ENCODE measurements around the gene LSM3. TPM values are rescaled to one million over a fixed set of nuclear protein-coding genes. Genes with fewer than 3 reads are reported as not detected.

LSM3 gene
- total and polyA plus RNA-seq, 2 of the 4 experiments (the other 2 are of a cell fraction), result 3.4 to 11.5 TPM

DNA sequence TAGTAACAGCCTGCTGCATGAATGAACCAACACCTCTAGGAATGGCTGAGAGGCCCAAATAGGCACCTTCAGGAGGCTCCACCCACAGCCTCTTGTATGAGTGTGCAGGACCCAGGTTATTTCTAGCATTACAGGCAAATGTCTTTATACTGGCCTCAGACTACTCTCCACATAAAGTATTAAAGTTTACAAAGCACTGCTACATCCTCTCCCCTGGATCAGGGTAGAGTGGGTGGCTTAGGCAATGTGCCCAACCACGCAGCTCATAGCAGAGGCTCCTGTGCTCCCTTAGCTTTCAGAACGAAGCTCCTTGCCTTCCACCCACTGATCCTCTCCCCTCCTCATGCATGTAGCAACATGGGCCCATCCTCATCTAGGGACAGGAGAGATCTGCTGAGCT lies 37.5 kb upstream of the LSM3 start:
- in situ Hi-C loops (cut with MboI; ENCODE audit: low sequenced_read_pairs) (loop anchor here (25.0 kb wide), 1 partner anchor 104 kb away; no protein-coding TSS in a partner anchor), intact Hi-C loops (cut with micrococcal nuclease) (no loop called here), dilution Hi-C loops (cut with HindIII; ENCODE audit: low sequenced_read_pairs, unreplicated experiment) (no loop called here)
- H3K9me1 ChIP-seq (ENCODE audit: insufficient read depth, low read length), result peaks cover 25% of the 10 kb centered on the region; the same call in 1 of the 2 replicates
- H3K23ac ChIP-seq (ENCODE audit: low read depth, low read length), result no peak overlapping the region
- no peak overlapping the region; the same call in 1 of the 2 replicates for H3K4ac ChIP-seq (ENCODE audit: low read depth, low read length)
- H2BK120ac ChIP-seq (ENCODE audit: low read depth, low read length), result no peak overlapping the region
- no peak overlapping the region for H4K8ac ChIP-seq (ENCODE audit: low read depth in 2 of 2, low read length in 2 of 2)
- TF ChIP-seq FOS (IDR thresholded peaks at IDR 0.05; ENCODE audit: low read depth, low read length) (no peak), CEBPB (IDR thresholded peaks at IDR 0.05; ENCODE audit: low read depth, low read length) (no peak), MAZ (IDR thresholded peaks at IDR 0.05; ENCODE audit: borderline replicate concordance, low read depth, low read length) (no peak), RAD21 (IDR thresholded peaks at IDR 0.05; ENCODE audit: low read length) (no peak)
- TF ChIP-seq, protein P1, sequence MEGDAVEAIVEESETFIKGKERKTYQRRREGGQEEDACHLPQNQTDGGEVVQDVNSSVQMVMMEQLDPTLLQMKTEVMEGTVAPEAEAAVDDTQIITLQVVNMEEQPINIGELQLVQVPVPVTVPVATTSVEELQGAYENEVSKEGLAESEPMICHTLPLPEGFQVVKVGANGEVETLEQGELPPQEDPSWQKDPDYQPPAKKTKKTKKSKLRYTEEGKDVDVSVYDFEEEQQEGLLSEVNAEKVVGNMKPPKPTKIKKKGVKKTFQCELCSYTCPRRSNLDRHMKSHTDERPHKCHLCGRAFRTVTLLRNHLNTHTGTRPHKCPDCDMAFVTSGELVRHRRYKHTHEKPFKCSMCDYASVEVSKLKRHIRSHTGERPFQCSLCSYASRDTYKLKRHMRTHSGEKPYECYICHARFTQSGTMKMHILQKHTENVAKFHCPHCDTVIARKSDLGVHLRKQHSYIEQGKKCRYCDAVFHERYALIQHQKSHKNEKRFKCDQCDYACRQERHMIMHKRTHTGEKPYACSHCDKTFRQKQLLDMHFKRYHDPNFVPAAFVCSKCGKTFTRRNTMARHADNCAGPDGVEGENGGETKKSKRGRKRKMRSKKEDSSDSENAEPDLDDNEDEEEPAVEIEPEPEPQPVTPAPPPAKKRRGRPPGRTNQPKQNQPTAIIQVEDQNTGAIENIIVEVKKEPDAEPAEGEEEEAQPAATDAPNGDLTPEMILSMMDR (conservative IDR thresholded peaks at IDR 0.05; ENCODE audit: low read depth, low read length), result no peak
- ATAC-seq (ENCODE audit: low read depth) (peak; percentile 3; the same call in 1 of the 2 replicates), DNase-seq (peak; percentile 50)
- peaks cover 26% of the 10 kb centered on the region for H3K4me1 ChIP-seq (ENCODE audit: control insufficient read depth, insufficient read depth, low read length)
- H3K56ac ChIP-seq (ENCODE audit: extremely low read depth, insufficient read depth, low read length), result no peak overlapping the region
- no peak overlapping the region for H3K18ac ChIP-seq (ENCODE audit: low read depth, low read length)
- H3K36me3 ChIP-seq (ENCODE audit: control insufficient read depth, insufficient read depth, low read length), result peaks cover 56% of the 10 kb centered on the region
- H4K91ac ChIP-seq (ENCODE audit: insufficient read depth, low read depth, low read length), result no peak overlapping the region
- peaks cover 7% of the 10 kb centered on the region for H4K20me1 ChIP-seq (ENCODE audit: insufficient read depth, low read length)
- WGBS, 2 experiments (ENCODE audit: extremely low coverage in 2 of 2, insufficient read length in 1 of 2), result no CpG with 5 or more reads among the region's 2 CpGs
- peaks cover 2 to 16% of the 10 kb centered on the region in 2 experiments; a peak in 2 of 4 replicates for H3K79me1 ChIP-seq (ENCODE audit: low read depth in 1 of 2, low read length in 2 of 2)
- H2BK20ac ChIP-seq (ENCODE audit: low read depth, low read length), result no peak overlapping the region
- H2AK9ac ChIP-seq (replicated peaks; ENCODE audit: low read depth, low read length, poor library complexity), result no peak overlapping the region
- no peak overlapping the region for H4K5ac ChIP-seq (ENCODE audit: low read depth, low read length)
- no peak overlapping the region for H2BK5ac ChIP-seq (ENCODE audit: low read depth, low read length, poor library complexity, severe bottlenecking)
- H3K14ac ChIP-seq (replicated peaks; ENCODE audit: low read depth, low read length), result no peak overlapping the region
- BruUV-seq (replicated peaks), result no TSS peak
- H3K9me3 ChIP-seq (ENCODE audit: control insufficient read depth, insufficient read depth, low read length), result no peaks in the 10 kb centered on the region
- no peak overlapping the region for H3K27ac ChIP-seq (ENCODE audit: insufficient read depth, low read length)
- H2AK5ac ChIP-seq (ENCODE audit: low read depth, low read length), result no peak overlapping the region; the same call in 1 of the 2 replicates
- H3K4me2 ChIP-seq (ENCODE audit: low read depth, low read length), result no peak overlapping the region
- H3K27me3 ChIP-seq (ENCODE audit: control insufficient read depth, insufficient read depth, low read length), result no peaks in the 10 kb centered on the region
- POLR2A ChIA-PET (ENCODE audit: unreplicated experiment), result no interaction called here
- no peak overlapping the region for H2AFZ ChIP-seq (replicated peaks; ENCODE audit: low read length, poor library complexity)
- H3K9ac ChIP-seq (ENCODE audit: low read depth, low read length), result no peak overlapping the region
- no peak overlapping the region for H2BK15ac ChIP-seq (ENCODE audit: low read depth, low read length)
- no peak overlapping the region for H3K4me3 ChIP-seq (ENCODE audit: insufficient read depth, low read depth, low read length)
- CTCF ChIA-PET, result no interaction called here
